ENCODE measurements around the gene XPO4. TPM values are rescaled to one million over a fixed set of nuclear protein-coding genes. Genes with fewer than 3 reads are reported as not detected.

The XPO4 gene
- total and polyA plus RNA-seq, 2 of the 13 experiments (the other 11 are each of a cell fraction or from before 2014, with no cell fraction given), result 8.4 to 24.8 TPM

DNA sequence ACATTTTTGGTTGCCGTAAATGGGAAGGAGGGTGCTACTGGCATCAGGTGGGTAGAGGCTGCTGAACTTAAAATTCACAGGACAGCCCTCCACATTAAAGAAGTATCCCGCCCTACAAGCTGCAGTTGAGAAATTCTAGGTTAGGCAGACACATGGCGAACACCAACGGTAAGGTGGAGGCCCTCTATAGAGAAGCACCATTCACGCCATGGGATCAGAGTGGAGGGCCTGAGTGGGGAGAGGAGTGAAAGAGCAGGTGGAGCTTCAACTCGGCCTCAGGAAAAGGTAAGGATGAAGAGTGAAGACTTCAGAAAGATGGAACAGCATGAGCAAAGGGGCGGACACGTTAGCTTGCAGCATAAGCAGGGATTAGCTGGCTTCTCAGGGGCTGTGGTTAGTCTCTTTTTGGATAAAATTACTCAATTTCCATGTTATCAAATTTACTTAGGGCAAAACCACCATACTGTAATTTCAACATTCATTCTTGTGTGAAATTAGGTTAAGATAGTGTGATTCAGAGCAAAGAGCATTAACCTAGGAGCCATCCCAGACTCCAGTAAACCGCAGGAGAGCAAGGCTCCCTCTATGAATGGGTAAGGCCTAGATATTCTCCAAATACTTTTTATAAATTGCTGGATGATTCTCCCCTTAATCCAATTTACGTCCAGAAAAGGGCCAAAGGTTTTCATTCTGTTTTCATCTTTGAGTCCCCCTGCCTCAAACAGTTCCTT is 130.0 kb downstream of the XPO4 start:
- POLR2A ChIA-PET, result interaction anchor here (0.5 kb wide), 1 partner anchor 62 kb away, joined by 3 read pairs; no protein-coding TSS in a partner anchor
- Histone ChIP-seq H3K9me3 (ENCODE audit: low read length) (no peaks in the 10 kb centered on the region; the same call in 1 of the 2 replicates), H3K27ac (ENCODE audit: extremely low read length, insufficient read depth, low read length) (peak overlapping the region; percentile 98), H3K79me2 (ENCODE audit: insufficient read depth, low read length) (peaks cover 14% of the 10 kb centered on the region), H3K9ac (ENCODE audit: insufficient read depth, low read depth, low read length) (peak overlapping the region; percentile 92), H3K36me3 (replicated peaks in 1 of 2; ENCODE audit: control insufficient read depth in 1 of 2, insufficient read depth in 2 of 2, low read length in 2 of 2) (no peaks in the 10 kb centered on the region), H3K4me1 (ENCODE audit: insufficient read depth, low read length) (peaks cover 41% of the 10 kb centered on the region), H3K4me3 (replicated peaks in 1 of 3; ENCODE audit: insufficient read depth in 1 of 3, low read depth in 2 of 3, low read length in 3 of 3) (peak overlapping the region; percentile 70 to 86 (median 74)), H4K20me1 (ENCODE audit: insufficient read depth, low read length) (no peaks in the 10 kb centered on the region), H3K27me3 (ENCODE audit: control insufficient read depth in 1 of 2, insufficient read depth in 2 of 2, low read length in 2 of 2) (no peaks in the 10 kb centered on the region), H2AFZ (ENCODE audit: low read length) (no peak overlapping the region), H3K4me2 (ENCODE audit: low read depth, low read length) (peak overlapping the region; percentile 91)
- CTCF ChIA-PET (ENCODE audit: low intra/inter-chr PET ratio, low total read pairs), result no interaction called here
- 76% methylated on average over 10 of the region's 10 CpGs for WGBS (ENCODE audit: low lambda C conversion rate)
- in situ Hi-C loops (cut with HindIII; ENCODE audit: extremely low pct_ligation_motif_present, low pct_unique_long_range_greater_than_20kb), result no loop called here
- FAIRE-seq (no peak), ATAC-seq (no peak), DNase-seq (ENCODE audit: low spot score) (no peak)
- BruUV-seq (replicated peaks), result no TSS peak
- intact Hi-C loops (cut with micrococcal nuclease; ENCODE audit: unreplicated experiment), result loop anchor here (5.0 kb wide), 1 partner anchor 275 kb away; no protein-coding TSS in a partner anchor
- TF ChIP-seq, protein P1, sequence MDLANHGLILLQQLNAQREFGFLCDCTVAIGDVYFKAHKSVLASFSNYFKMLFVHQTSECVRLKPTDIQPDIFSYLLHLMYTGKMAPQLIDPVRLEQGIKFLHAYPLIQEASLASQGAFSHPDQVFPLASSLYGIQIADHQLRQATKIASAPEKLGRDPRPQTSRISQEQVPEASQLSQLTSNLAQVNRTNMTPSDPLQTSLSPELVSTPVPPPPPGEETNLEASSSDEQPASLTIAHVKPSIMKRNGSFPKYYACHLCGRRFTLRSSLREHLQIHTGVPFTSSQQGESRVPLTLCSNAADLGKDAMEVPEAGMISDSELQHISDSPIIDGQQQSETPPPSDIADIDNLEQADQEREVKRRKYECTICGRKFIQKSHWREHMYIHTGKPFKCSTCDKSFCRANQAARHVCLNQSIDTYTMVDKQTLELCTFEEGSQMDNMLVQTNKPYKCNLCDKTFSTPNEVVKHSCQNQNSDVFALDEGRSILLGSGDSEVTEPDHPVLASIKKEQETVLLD (CRISPR knock-in tag; IDR thresholded peaks at IDR 0.05; ENCODE audit: low read depth), result no peak
- TF ChIP-seq, protein P2, sequence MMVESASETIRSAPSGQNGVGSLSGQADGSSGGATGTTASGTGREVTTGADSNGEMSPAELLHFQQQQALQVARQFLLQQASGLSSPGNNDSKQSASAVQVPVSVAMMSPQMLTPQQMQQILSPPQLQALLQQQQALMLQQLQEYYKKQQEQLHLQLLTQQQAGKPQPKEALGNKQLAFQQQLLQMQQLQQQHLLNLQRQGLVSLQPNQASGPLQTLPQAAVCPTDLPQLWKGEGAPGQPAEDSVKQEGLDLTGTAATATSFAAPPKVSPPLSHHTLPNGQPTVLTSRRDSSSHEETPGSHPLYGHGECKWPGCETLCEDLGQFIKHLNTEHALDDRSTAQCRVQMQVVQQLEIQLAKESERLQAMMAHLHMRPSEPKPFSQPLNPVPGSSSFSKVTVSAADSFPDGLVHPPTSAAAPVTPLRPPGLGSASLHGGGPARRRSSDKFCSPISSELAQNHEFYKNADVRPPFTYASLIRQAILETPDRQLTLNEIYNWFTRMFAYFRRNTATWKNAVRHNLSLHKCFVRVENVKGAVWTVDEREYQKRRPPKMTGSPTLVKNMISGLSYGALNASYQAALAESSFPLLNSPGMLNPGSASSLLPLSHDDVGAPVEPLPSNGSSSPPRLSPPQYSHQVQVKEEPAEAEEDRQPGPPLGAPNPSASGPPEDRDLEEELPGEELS (CRISPR knock-in tag; IDR thresholded peaks at IDR 0.05), result no peak
- TF ChIP-seq AKAP8 (CRISPR knock-in tag; IDR thresholded peaks at IDR 0.05) (no peak), ZBTB38 (CRISPR knock-in tag; IDR thresholded peaks at IDR 0.05) (peak; percentile 96), POLR2AphosphoS5 (IDR thresholded peaks at IDR 0.05; ENCODE audit: low read depth, low read length) (0 out of 2 replicates have a peak, but pooled peaks have one; percentile 4)
- TF ChIP-seq, protein P3, sequence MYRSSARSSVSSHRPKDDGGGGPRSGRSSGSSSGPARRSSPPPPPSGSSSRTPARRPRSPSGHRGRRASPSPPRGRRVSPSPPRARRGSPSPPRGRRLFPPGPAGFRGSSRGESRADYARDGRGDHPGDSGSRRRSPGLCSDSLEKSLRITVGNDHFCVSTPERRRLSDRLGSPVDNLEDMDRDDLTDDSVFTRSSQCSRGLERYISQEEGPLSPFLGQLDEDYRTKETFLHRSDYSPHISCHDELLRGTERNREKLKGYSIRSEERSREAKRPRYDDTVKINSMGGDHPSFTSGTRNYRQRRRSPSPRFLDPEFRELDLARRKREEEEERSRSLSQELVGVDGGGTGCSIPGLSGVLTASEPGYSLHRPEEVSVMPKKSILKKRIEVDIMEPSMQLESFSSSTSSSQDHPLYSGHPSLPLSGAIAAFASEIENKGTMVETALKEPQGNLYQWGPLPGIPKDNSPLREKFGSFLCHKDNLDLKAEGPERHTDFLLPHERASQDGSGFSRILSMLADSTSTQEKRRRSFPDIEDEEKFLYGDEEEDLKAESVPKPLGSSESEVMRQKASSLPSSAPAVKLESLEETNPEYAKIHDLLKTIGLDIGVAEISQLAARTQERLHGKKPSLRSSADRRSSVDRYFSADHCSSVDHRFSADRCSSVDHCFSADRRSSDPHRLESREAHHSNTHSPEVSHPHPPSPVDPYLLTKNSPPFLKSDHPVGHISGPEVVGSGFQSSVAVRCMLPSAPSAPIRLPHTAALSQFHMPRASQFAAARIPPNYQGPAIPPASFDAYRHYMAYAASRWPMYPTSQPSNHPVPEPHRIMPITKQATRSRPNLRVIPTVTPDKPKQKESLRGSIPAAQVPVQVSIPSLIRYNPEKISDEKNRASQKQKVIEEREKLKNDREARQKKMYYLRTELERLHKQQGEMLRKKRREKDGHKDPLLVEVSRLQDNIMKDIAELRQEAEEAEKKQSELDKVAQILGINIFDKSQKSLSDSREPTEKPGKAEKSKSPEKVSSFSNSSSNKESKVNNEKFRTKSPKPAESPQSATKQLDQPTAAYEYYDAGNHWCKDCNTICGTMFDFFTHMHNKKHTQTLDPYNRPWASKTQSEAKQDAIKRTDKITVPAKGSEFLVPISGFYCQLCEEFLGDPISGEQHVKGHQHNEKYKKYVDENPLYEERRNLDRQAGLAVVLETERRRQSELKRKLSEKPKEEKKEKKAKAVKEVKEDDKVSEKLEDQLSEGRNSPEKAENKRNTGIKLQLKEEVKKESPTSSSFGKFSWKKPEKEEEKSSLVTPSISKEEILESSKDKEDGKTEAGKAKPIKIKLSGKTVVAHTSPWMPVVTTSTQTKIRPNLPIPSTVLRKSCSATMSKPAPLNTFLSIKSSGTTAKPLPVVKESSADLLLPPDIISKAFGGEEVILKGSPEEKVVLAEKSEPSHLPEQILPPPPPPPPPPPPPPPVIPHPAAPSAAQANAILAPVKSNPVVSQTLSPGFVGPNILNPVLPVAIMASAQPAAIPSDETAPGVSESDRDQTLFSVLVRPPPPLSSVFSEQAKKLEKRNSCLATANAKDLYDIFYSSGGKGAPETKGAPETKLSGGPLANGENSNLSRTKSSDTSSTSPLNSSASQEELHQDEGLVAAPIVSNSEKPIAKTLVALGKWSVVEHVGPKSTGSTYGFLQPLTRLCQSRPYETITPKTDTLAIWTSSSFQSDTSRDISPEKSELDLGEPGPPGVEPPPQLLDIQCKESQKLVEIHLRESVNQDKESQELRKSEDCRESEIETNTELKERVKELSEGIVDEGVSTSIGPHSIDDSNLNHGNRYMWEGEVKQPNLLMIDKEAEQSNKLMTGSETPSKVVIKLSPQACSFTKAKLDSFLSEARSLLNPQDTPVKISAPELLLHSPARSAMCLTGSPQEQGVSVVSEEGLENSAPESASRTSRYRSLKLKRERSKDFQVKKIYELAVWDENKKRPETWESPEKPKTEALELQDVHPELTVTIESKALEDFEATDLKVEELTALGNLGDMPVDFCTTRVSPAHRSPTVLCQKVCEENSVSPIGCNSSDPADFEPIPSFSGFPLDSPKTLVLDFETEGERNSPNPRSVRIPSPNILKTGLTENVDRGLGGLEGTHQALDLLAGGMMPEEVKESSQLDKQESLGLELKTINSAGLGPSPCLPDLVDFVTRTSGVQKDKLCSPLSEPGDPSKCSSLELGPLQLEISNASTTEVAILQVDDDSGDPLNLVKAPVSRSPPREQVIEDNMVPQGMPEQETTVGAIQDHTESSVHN (CRISPR knock-in tag; IDR thresholded peaks at IDR 0.05), result no peak
- TF ChIP-seq, protein P4, sequence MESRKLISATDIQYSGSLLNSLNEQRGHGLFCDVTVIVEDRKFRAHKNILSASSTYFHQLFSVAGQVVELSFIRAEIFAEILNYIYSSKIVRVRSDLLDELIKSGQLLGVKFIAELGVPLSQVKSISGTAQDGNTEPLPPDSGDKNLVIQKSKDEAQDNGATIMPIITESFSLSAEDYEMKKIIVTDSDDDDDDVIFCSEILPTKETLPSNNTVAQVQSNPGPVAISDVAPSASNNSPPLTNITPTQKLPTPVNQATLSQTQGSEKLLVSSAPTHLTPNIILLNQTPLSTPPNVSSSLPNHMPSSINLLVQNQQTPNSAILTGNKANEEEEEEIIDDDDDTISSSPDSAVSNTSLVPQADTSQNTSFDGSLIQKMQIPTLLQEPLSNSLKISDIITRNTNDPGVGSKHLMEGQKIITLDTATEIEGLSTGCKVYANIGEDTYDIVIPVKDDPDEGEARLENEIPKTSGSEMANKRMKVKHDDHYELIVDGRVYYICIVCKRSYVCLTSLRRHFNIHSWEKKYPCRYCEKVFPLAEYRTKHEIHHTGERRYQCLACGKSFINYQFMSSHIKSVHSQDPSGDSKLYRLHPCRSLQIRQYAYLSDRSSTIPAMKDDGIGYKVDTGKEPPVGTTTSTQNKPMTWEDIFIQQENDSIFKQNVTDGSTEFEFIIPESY (CRISPR knock-in tag; IDR thresholded peaks at IDR 0.05), result peak; percentile 49; the same call in 1 of the 2 replicates

All from HepG2 (cell line).